ENCODE results near the gene CD22.

Gene CD22

DNA sequence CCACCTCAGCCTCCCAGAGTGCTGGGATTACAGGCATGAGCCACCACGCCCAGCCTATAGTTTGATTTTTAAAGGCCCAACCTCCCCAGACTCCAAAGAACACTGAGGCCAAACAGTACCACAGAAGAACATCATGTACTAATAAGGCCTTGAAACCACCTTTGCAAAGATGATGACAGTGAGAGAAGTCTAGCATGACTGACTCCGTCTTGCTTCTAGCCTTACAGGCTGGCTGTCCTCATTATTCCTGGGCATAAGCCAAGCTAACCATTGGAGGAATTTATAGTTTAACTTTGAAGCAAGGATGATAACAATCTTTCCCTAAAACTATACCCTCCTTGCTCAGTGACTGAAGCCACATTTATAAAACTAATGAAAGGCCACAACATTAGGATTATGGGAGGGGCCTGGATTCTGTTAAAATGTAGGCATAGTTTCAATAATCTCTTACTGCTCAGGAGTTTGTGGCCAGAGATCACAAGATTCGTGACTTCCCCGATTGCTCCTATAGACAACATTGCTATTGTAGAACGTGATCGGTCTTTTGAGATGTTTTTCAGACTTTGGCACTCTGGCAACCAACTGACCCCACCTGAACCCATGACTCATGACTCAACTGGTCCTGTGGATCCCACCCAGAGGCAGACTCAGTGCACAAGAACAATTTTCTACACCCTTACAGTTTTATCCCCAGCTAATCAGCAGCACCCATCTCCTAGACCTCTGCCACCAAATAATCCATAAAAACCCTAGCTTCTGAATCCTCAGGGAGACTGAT, 59.5 kb downstream of the CD22 start:
- H3K9ac ChIP-seq = no peak overlapping the region
- H3K27ac ChIP-seq = peak overlapping the region; percentile 92
- TF ChIP-seq, protein P1, sequence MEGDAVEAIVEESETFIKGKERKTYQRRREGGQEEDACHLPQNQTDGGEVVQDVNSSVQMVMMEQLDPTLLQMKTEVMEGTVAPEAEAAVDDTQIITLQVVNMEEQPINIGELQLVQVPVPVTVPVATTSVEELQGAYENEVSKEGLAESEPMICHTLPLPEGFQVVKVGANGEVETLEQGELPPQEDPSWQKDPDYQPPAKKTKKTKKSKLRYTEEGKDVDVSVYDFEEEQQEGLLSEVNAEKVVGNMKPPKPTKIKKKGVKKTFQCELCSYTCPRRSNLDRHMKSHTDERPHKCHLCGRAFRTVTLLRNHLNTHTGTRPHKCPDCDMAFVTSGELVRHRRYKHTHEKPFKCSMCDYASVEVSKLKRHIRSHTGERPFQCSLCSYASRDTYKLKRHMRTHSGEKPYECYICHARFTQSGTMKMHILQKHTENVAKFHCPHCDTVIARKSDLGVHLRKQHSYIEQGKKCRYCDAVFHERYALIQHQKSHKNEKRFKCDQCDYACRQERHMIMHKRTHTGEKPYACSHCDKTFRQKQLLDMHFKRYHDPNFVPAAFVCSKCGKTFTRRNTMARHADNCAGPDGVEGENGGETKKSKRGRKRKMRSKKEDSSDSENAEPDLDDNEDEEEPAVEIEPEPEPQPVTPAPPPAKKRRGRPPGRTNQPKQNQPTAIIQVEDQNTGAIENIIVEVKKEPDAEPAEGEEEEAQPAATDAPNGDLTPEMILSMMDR (IDR thresholded peaks at IDR 0.05) = no peak

DNA sequence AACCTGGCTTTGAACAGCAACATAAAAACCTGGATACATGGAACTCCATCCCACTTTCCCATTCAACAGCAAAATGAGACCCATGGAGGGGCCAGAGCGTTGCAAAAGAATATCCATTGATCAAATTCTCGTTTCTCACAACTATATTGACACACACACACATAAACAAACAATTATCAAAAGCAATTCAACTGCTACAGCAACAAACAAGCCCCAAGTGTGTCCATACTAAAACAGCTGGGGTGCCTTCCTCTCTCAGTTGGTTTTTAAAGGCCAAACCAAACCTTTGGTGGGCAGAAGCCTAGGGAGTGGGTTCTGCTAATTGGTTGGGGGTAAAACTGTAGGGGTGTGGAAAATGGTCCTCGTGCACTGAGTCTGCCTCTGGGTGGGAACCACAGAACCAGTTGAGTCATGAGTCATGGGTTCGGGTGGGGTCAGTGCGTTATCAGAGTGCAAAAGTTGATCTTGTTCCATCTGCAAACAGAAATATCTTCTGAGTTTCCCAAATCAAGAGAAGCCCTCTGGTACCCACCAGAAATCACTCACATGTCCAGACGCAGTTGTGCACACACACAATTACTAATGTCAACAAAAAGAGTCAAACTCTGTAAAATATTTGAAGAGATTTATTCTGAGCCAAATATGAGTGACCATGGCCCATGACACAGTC, 60.3 kb downstream of the CD22 start:
- H3K9me3 ChIP-seq (ENCODE audit: control insufficient read depth, low read length) = no peaks in the 10 kb centered on the region
- TF ChIP-seq, protein P1 (IDR thresholded peaks at IDR 0.05) = no peak
- no peak overlapping the region for H3K4me3 ChIP-seq (ENCODE audit: low read depth, low read length)
- H3K36me3 ChIP-seq (ENCODE audit: control insufficient read depth, insufficient read depth, low read length) = no peaks in the 10 kb centered on the region
- H3K4me1 ChIP-seq = peaks cover 37% of the 10 kb centered on the region
- H3K79me2 ChIP-seq = no peaks in the 10 kb centered on the region
- H3K27me3 ChIP-seq (ENCODE audit: control insufficient read depth, insufficient read depth, low read length) = no peaks in the 10 kb centered on the region
- H2AFZ ChIP-seq = peak overlapping the region; percentile 68
- H3K9ac ChIP-seq = no peak overlapping the region
- peak overlapping the region; percentile 92 for H3K27ac ChIP-seq
- H3K4me2 ChIP-seq (ENCODE audit: low read length) = peak overlapping the region; percentile 64

More for the DNA sequence above, 59.5 kb downstream of the CD22 start:
- peak overlapping the region; percentile 68 for H2AFZ ChIP-seq
- no peaks in the 10 kb centered on the region for H3K36me3 ChIP-seq (ENCODE audit: control insufficient read depth, insufficient read depth, low read length)
- H3K79me2 ChIP-seq = no peaks in the 10 kb centered on the region
- no peaks in the 10 kb centered on the region for H3K9me3 ChIP-seq (ENCODE audit: control insufficient read depth, low read length)
- H3K27me3 ChIP-seq (ENCODE audit: control insufficient read depth, insufficient read depth, low read length) = no peaks in the 10 kb centered on the region
- H3K4me1 ChIP-seq = peaks cover 32% of the 10 kb centered on the region
- peak overlapping the region; percentile 64 for H3K4me2 ChIP-seq (ENCODE audit: low read length)
- H3K4me3 ChIP-seq (ENCODE audit: low read depth, low read length) = no peak overlapping the region

DNA sequence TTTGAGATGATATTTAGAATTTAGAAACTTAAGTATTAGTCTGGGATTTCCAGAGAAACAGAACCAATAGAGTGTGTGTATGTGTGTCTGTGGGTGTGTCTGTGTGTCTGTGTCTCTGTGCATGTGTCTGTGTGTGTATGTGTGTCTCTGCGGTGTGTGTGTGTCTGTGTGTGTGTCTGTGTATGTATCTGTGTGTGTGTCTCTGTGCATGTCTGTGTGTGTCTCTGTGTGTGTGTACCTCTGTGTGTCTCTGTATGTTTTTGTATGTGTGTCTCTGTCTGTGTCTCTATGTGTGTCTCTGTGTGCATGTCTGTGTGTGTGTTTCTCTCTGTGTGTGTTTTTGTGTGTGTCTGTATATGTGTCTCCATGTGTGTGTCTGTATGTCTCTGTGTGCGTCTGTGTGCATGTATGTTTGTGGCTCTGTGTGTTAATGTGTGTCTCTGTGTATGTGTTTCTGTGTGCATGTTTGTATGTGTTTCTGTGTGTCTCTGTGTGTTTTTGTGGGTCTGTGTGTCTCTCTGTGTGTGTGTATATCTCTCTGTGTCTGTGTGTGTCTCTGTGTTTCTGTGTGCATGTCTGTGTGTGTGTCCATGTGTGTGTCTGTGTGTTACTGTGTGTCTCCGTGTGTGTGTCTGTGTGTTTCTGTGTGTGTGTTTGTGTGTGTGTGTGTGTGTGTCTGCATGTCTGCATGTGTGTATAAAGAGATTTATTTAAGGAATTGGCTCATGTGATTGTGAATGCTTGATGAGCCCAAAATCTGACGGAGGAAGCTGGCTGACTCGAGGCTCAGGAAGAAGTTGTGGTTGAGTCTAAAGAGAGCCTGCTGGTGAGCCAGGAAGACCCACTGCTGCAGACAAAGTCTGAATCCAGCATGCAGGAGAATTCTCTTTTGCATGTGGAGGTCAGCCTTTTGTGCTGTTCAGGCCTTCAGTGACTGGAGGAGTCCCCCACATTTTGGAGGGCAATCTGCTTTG, 64.0 kb downstream of the CD22 start:
- Histone ChIP-seq H3K36me3 (ENCODE audit: control insufficient read depth, insufficient read depth, low read length) (no peaks in the 10 kb centered on the region), H3K79me2 (no peaks in the 10 kb centered on the region), H3K9ac (no peak overlapping the region), H2AFZ (peak overlapping the region; percentile 16), H3K27ac (no peak overlapping the region), H3K27me3 (ENCODE audit: control insufficient read depth, insufficient read depth, low read length) (no peaks in the 10 kb centered on the region), H3K4me1 (peaks cover 42% of the 10 kb centered on the region), H3K9me3 (ENCODE audit: control insufficient read depth, low read length) (no peaks in the 10 kb centered on the region), H3K4me2 (ENCODE audit: low read length) (no peak overlapping the region), H3K4me3 (ENCODE audit: low read depth, low read length) (no peak overlapping the region)
- TF ChIP-seq, protein P1 (IDR thresholded peaks at IDR 0.05) = no peak

DNA sequence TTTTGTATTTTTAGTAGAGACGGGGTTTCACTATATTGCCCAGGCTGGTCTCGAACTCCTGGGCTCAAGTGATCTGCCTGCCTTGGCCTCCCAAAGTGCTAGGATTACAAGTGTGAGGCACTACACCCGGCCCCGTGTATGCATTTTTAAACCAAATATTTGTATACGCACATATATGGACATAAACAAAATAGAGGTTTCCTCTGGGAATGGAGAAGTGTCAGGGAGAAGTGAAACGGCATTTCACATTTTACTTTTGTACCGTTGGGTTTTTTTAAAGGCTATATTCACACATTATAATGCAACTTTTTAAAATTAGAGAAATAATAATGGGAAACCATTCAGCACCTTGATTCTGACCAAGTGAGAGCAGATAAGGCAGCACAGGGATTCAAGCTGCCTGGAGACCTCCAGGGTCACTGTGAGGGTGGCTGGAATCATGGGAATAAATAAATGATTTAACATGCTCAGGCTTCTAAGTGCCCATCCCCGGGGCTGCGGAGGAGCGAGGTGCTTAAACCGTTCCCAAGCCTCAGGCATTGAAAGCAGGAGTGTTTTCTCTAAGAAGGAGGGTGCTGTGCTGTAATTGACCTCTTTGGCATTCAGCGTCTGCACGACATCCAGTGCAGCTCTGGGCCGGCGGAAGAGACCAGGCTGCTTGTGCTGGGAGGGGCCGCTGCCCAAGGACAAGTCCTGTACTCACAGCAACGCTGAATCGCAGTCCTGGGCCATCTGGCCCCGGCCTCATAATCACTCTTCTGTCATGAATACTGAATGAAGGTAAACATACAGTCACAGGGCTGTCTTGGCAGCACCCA, 66.6 kb downstream of the CD22 start:
- Histone ChIP-seq H3K4me3 (ENCODE audit: low read depth, low read length) (no peak overlapping the region), H3K9me3 (ENCODE audit: control insufficient read depth, low read length) (no peaks in the 10 kb centered on the region), H3K4me2 (ENCODE audit: low read length) (no peak overlapping the region), H3K9ac (no peak overlapping the region), H3K27ac (no peak overlapping the region), H2AFZ (peak overlapping the region; percentile 73), H3K4me1 (peaks cover 34% of the 10 kb centered on the region), H3K27me3 (ENCODE audit: control insufficient read depth, insufficient read depth, low read length) (no peaks in the 10 kb centered on the region), H3K79me2 (no peaks in the 10 kb centered on the region), H3K36me3 (ENCODE audit: control insufficient read depth, insufficient read depth, low read length) (no peaks in the 10 kb centered on the region)
- TF ChIP-seq, protein P1 (IDR thresholded peaks at IDR 0.05) = no peak
